Measurements from ENCODE around the gene SVIL.

SVIL gene

GRCh38 chr10:29648983-29649268, 14.2 kb upstream of the SVIL start:
- no peak for TF ChIP-seq CTCF (conservative IDR thresholded peaks at IDR 0.05; ENCODE audit: low read depth, low read length)
- H3K36me3 ChIP-seq (ENCODE audit: insufficient read depth): no peaks in the 10 kb centered on the region
- no peak overlapping the region for H3K27ac ChIP-seq
- H2AFZ ChIP-seq (ENCODE audit: low read depth): no peak overlapping the region
- H3K4me2 ChIP-seq: no peak overlapping the region
- peaks cover 16% of the 10 kb centered on the region for H3K4me1 ChIP-seq (ENCODE audit: low read depth, poor library complexity, severe bottlenecking)
- no peaks in the 10 kb centered on the region for H4K20me1 ChIP-seq (ENCODE audit: insufficient read depth)
- no peaks in the 10 kb centered on the region for H3K79me2 ChIP-seq (ENCODE audit: insufficient read depth, low read depth)
- no peak overlapping the region for H3K4me3 ChIP-seq (IDR thresholded peaks at IDR 0.05; ENCODE audit: insufficient read depth, low read depth, low read length)
- H3K27me3 ChIP-seq (ENCODE audit: insufficient read depth, low read depth): no peaks in the 10 kb centered on the region
- no peak overlapping the region for H3K9ac ChIP-seq

- no peak overlapping the region for H3K27ac ChIP-seq
- H2AFZ ChIP-seq (ENCODE audit: low read depth): no peak overlapping the region
- no peak overlapping the region for H3K4me2 ChIP-seq
- no peak overlapping the region for H3K4me3 ChIP-seq (IDR thresholded peaks at IDR 0.05; ENCODE audit: insufficient read depth, low read depth, low read length)
- no peak overlapping the region for H3K9ac ChIP-seq
- H3K27me3 ChIP-seq (ENCODE audit: insufficient read depth, low read depth): no peaks in the 10 kb centered on the region
- peaks cover 16% of the 10 kb centered on the region for H3K4me1 ChIP-seq (ENCODE audit: low read depth, poor library complexity, severe bottlenecking)
- no peaks in the 10 kb centered on the region for H4K20me1 ChIP-seq (ENCODE audit: insufficient read depth)
- no peaks in the 10 kb centered on the region for H3K79me2 ChIP-seq (ENCODE audit: insufficient read depth, low read depth)
- TF ChIP-seq CTCF (conservative IDR thresholded peaks at IDR 0.05; ENCODE audit: low read depth, low read length): no peak
- no peaks in the 10 kb centered on the region for H3K36me3 ChIP-seq (ENCODE audit: insufficient read depth)
These were observed 13.6 kb upstream of the SVIL start for GRCh38 chr10:29648114-29648982.

GRCh38 chr10:29647478-29647877, 12.7 kb upstream of the SVIL start:
- Histone ChIP-seq H3K4me3 (IDR thresholded peaks at IDR 0.05; ENCODE audit: insufficient read depth, low read depth, low read length) (no peak overlapping the region), H3K79me2 (ENCODE audit: insufficient read depth, low read depth) (no peaks in the 10 kb centered on the region), H3K36me3 (ENCODE audit: insufficient read depth) (no peaks in the 10 kb centered on the region), H4K20me1 (ENCODE audit: insufficient read depth) (no peaks in the 10 kb centered on the region), H3K4me2 (no peak overlapping the region), H3K27ac (no peak overlapping the region), H3K9ac (no peak overlapping the region), H2AFZ (ENCODE audit: low read depth) (no peak overlapping the region), H3K27me3 (ENCODE audit: insufficient read depth, low read depth) (no peaks in the 10 kb centered on the region), H3K4me1 (ENCODE audit: low read depth, poor library complexity, severe bottlenecking) (peaks cover 16% of the 10 kb centered on the region)
- TF ChIP-seq CTCF (conservative IDR thresholded peaks at IDR 0.05; ENCODE audit: low read depth, low read length): no peak

- no peak overlapping the region for H2AFZ ChIP-seq (ENCODE audit: low read depth)
- no peak overlapping the region for H3K4me2 ChIP-seq
- H3K79me2 ChIP-seq (ENCODE audit: insufficient read depth, low read depth): no peaks in the 10 kb centered on the region
- TF ChIP-seq CTCF (conservative IDR thresholded peaks at IDR 0.05; ENCODE audit: low read depth, low read length): no peak
- H4K20me1 ChIP-seq (ENCODE audit: insufficient read depth): no peaks in the 10 kb centered on the region
- H3K27me3 ChIP-seq (ENCODE audit: insufficient read depth, low read depth): no peaks in the 10 kb centered on the region
- H3K4me1 ChIP-seq (ENCODE audit: low read depth, poor library complexity, severe bottlenecking): peaks cover 16% of the 10 kb centered on the region
- no peak overlapping the region for H3K27ac ChIP-seq
- H3K4me3 ChIP-seq (IDR thresholded peaks at IDR 0.05; ENCODE audit: insufficient read depth, low read depth, low read length): no peak overlapping the region
- no peaks in the 10 kb centered on the region for H3K36me3 ChIP-seq (ENCODE audit: insufficient read depth)
- no peak overlapping the region for H3K9ac ChIP-seq
These were observed 12.2 kb upstream of the SVIL start for GRCh38 chr10:29646960-29647461.
